Measurements from ENCODE around the gene BCAP31. TPM values are rescaled to one million over a fixed set of nuclear protein-coding genes. Genes with fewer than 3 reads are reported as not detected.

The BCAP31 gene
- 232 and 234 TPM in 2 replicates for total RNA-seq (2022)
- percentile 75 among the genes with signal in this experiment for Bru-seq, nascent RNA
- percentile 79 among the genes with signal in this experiment for BruChase-seq, experiment 1, labeled RNA remaining after a 2-hour chase
- BruChase-seq, experiment 2, labeled RNA remaining after a 6-hour chase: percentile 89 among the genes with signal in this experiment
- long read RNA-seq, transcript BCAP31-207 (8 exons, 1,824 nt): minor isoform, 47 of 1,040 reads
- long read RNA-seq, transcript BCAP31-201 (8 exons, 1,643 nt): major isoform, 845 of 1,040 reads
- long read RNA-seq, partial matches to known transcripts: 69 of 1,040 reads
- long read RNA-seq, other reads (novel, unspliced or antisense): 78 of 1,040 reads

DNA sequence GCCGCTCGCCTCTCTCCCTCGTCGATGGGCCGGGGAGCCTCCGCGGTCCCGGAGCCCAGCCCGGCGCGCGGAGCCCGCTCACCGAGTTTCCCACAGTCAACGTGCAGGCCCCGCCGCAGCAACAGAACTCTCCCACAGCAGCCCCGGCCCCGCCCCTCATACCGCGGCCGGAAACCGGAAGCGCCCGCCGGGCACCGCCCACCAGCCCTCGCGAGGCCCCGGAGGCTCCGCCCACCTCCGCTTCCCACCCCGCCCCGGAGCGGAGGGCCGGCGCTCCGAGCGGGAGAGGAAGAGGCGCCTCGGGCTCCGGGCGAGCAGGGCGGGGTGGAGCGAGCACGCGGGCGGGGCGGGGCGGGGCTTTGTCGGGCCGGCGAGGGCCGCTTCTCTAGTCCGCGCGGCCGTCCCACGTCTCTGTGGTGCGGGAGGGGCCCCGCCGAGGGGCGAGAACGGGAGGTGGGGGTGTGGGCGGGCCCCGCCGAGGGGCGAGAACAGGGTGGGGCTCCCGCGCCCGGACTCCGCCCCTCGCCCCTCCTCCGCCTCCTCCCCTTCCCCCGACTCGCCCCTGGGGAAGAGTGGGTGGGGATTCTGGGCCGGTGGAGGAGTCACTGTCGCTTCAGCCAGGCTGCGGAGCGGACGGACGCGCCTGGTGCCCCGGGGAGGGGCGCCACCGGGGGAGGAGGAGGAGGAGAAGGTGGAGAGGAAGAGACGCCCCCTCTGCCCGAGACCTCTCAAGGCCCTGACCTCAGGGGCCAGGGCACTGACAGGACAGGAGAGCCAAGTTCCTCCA lies at the start of gene BCAP31, which contains the start of gene ABCD1:
Gene BCAP31 (minus strand): TSS at position 136 of the 787 bp plus-strand sequence. CDS start 1,143 bp downstream, outside the sequence.
Gene ABCD1 (plus strand): TSS at position 605 of the 787 bp plus-strand sequence. CDS start 411 bp downstream, outside the sequence.
- peak; percentile 89 to 92 for DNase-seq
- no peaks in the 10 kb centered on the region for H3K36me3 ChIP-seq (ENCODE audit: control insufficient read depth, insufficient read depth, low read length)
- peak within 1 kb of the TSS; percentile 49 for H3K4me3 ChIP-seq (ENCODE audit: low read depth, low read length)
- Mint-ChIP-seq H3K4me1 (ENCODE audit: low read depth, unreplicated experiment) (no peaks in the 10 kb centered on the region), H3K27ac (ENCODE audit: unreplicated experiment) (peak within 1 kb of the TSS; percentile 70), H3K36me3 (ENCODE audit: insufficient read depth, unreplicated experiment) (peaks cover 35% of the 10 kb centered on the region), H3K4me3 (ENCODE audit: unreplicated experiment) (peak within 1 kb of the TSS; percentile 79), H3K27me3 (ENCODE audit: insufficient read depth, unreplicated experiment) (no peaks in the 10 kb centered on the region), H3K9me3 (ENCODE audit: unreplicated experiment) (no peaks in the 10 kb centered on the region)
- BruUV-seq (replicated peaks): no TSS peak
- TF ChIP-seq, protein P1, sequence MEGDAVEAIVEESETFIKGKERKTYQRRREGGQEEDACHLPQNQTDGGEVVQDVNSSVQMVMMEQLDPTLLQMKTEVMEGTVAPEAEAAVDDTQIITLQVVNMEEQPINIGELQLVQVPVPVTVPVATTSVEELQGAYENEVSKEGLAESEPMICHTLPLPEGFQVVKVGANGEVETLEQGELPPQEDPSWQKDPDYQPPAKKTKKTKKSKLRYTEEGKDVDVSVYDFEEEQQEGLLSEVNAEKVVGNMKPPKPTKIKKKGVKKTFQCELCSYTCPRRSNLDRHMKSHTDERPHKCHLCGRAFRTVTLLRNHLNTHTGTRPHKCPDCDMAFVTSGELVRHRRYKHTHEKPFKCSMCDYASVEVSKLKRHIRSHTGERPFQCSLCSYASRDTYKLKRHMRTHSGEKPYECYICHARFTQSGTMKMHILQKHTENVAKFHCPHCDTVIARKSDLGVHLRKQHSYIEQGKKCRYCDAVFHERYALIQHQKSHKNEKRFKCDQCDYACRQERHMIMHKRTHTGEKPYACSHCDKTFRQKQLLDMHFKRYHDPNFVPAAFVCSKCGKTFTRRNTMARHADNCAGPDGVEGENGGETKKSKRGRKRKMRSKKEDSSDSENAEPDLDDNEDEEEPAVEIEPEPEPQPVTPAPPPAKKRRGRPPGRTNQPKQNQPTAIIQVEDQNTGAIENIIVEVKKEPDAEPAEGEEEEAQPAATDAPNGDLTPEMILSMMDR (IDR thresholded peaks at IDR 0.05; ENCODE audit: insufficient read depth in 1 of 2, low read depth in 1 of 2, low read length in 1 of 2, severe bottlenecking in 1 of 2, unreplicated experiment in 1 of 2): no peak
- H3K27me3 ChIP-seq (replicated peaks; ENCODE audit: control insufficient read depth, insufficient read depth, low read length): no peaks in the 10 kb centered on the region
- POLR2A ChIA-PET: no interaction called here
- CTCF ChIA-PET: interaction anchor here (0.6 kb wide), 2 partner anchors 37 to 56 kb away, joined by 3 to 4 read pairs; no protein-coding TSS in a partner anchor
- H3K4me1 ChIP-seq: peaks cover 14% of the 10 kb centered on the region
- intact Hi-C loops (cut with micrococcal nuclease; ENCODE audit: unreplicated experiment): loop anchor here (5.0 kb wide), 1 partner anchor 68 kb away; the partner anchor contains the start of genes IDH3G and SSR4
- no peaks in the 10 kb centered on the region for H3K9me3 ChIP-seq

DNA sequence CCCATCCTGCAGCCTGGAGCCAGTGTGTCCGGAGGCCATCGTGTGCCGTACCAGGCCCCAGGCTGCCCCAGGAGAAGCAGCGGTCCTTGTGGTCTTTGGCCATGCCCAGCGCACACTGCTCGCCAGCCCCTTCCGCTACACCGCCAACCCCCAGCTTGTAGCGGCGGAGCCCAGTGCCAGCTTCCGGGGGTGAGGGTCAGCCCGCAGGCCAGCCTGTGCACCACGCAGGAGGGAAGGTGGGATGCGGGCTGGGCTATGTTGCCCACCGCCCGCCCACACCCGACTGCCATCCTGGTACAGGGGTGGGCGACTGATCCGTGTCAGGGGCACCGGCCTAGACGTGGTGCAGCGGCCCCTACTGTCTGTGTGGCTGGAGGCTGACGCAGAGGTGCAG lies 49.0 kb upstream of the BCAP31 start:
- no peaks in the 10 kb centered on the region for H3K4me1 Mint-ChIP-seq (ENCODE audit: low read depth, unreplicated experiment)
- H3K9me3 ChIP-seq: no peaks in the 10 kb centered on the region
- TF ChIP-seq, protein P1 (IDR thresholded peaks at IDR 0.05; ENCODE audit: insufficient read depth in 1 of 2, low read depth in 1 of 2, low read length in 1 of 2, severe bottlenecking in 1 of 2, unreplicated experiment in 1 of 2): no peak

More for the DNA sequence above, 49.0 kb upstream of the BCAP31 start:
- no peak overlapping the region for H3K4me3 Mint-ChIP-seq (ENCODE audit: unreplicated experiment)
- no peaks in the 10 kb centered on the region for H3K27me3 Mint-ChIP-seq (ENCODE audit: insufficient read depth, unreplicated experiment)
- ChIA-PET CTCF (no interaction called here), POLR2A (no interaction called here)
- peak in 1 of 2 experiments; percentile 22 for DNase-seq
- intact Hi-C loops (cut with micrococcal nuclease; ENCODE audit: unreplicated experiment): no loop called here
- H3K4me1 ChIP-seq: no peaks in the 10 kb centered on the region
- no peaks in the 10 kb centered on the region for H3K27me3 ChIP-seq (replicated peaks; ENCODE audit: control insufficient read depth, insufficient read depth, low read length)
- H3K4me3 ChIP-seq (ENCODE audit: low read depth, low read length): no peak overlapping the region
- no peak overlapping the region for H3K27ac Mint-ChIP-seq (ENCODE audit: unreplicated experiment)
- H3K36me3 Mint-ChIP-seq (ENCODE audit: insufficient read depth, unreplicated experiment): no peaks in the 10 kb centered on the region
- BruUV-seq (replicated peaks): no TSS peak
- H3K36me3 ChIP-seq (ENCODE audit: control insufficient read depth, insufficient read depth, low read length): no peaks in the 10 kb centered on the region
- H3K9me3 Mint-ChIP-seq (ENCODE audit: unreplicated experiment): no peaks in the 10 kb centered on the region

Data from Caco-2 (cell line).